Measurements from ENCODE around the gene TMUB2. TPM values are rescaled to one million over a fixed set of nuclear protein-coding genes. Genes with fewer than 3 reads are reported as not detected.

The TMUB2 gene
- total and polyA plus RNA-seq, 12 donors = 16.3 to 37.2 (median 20.1) TPM

GRCh38 chr17:44177640-44178039 is 9.1 kb upstream of the TMUB2 start:
- no peaks in the 10 kb centered on the region for H3K9me3 ChIP-seq
- peak in 4 of 8 donors; percentile 16 to 30 (median 22) for ATAC-seq

GRCh38 chr17:44178133-44178532 is 8.6 kb upstream of the TMUB2 start:
- ATAC-seq (peak in 3 of 8 donors; percentile 12 to 17 (median 15)), DNase-seq (no peak)
- peaks cover 0 to 68% (median 8%) of the 10 kb centered on the region in 9 donors for H3K36me3 ChIP-seq
- TF ChIP-seq CTCF (IDR thresholded peaks at IDR 0.05) = no peak
- no peaks in the 10 kb centered on the region for H3K4me1 ChIP-seq
- H3K4me3 ChIP-seq = no peak overlapping the region
- intact Hi-C loops (cut with DNase I) = no loop called here
- no peaks in the 10 kb centered on the region for H3K9me3 ChIP-seq
- H3K27me3 ChIP-seq = no peaks in the 10 kb centered on the region
- 92 to 94% methylated on average over 14 of the region's 14 CpGs for WGBS, 2 donors
- H3K27ac ChIP-seq = no peak overlapping the region

More at GRCh38 chr17:44177640-44178039, 9.1 kb upstream of the TMUB2 start:
- H3K4me1 ChIP-seq = no peaks in the 10 kb centered on the region
- WGBS, 2 donors = 93 to 95% methylated on average over 4 of the region's 4 CpGs
- H3K27ac ChIP-seq = no peak overlapping the region
- H3K4me3 ChIP-seq = no peak overlapping the region
- intact Hi-C loops (cut with DNase I) = no loop called here
- TF ChIP-seq CTCF (IDR thresholded peaks at IDR 0.05) = no peak
- peaks cover 0 to 63% (median 8%) of the 10 kb centered on the region in 9 donors for H3K36me3 ChIP-seq
- H3K27me3 ChIP-seq = no peaks in the 10 kb centered on the region
- no peak for DNase-seq

GRCh38 chr17:44183024-44183423 is 3.7 kb upstream of the TMUB2 start:
- intact Hi-C loops (cut with DNase I) = no loop called here
- Histone ChIP-seq H3K4me3 (no peak overlapping the region), H3K4me1 (peaks cover 8 to 28% (median 20%) of the 10 kb centered on the region in 9 donors), H3K9me3 (no peaks in the 10 kb centered on the region), H3K36me3 (peaks cover 0 to 41% (median 12%) of the 10 kb centered on the region in 9 donors), H3K27me3 (no peaks in the 10 kb centered on the region), H3K27ac (no peak overlapping the region)
- WGBS, 2 donors = 89 to 93% methylated on average over 2 of the region's 2 CpGs
- TF ChIP-seq CTCF (IDR thresholded peaks at IDR 0.05) = no peak
- DNase-seq (no peak), ATAC-seq (no peak)

DNA sequence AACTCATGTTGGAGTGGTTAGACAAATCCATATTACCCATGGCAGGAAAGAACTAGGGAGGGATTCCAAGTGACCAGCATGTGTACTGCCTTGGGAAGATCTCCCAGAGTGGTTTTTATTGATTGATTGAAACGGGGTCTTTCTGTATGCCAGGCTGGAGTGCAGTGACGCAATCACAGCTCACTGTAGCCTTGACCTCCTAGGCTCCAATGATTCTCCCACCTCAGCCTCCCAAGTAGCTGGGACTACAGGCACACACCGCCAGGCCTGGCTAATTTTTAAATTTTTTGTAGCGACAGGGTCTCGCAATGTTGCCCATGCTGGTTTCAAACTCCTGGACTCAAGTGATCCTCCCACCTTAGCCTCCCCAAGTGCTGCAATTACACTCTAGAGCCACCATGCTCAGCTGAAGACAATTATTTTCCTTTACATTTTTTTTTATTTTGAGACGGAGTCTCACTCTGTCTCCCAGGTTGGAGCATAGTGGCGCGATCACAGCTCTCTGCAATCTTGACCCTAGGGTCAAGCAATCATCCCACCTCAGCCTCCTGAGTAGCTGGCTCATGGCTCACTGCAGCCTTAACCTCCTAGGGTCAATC is 2.5 kb upstream of the TMUB2 start:
- ATAC-seq (no peak), DNase-seq (no peak)
- Histone ChIP-seq H3K9me3 (no peaks in the 10 kb centered on the region), H3K4me1 (peaks cover 11 to 41% (median 27%) of the 10 kb centered on the region in 9 donors), H3K36me3 (peaks cover 0 to 36% (median 12%) of the 10 kb centered on the region in 9 donors), H3K4me3 (no peak overlapping the region), H3K27me3 (no peaks in the 10 kb centered on the region), H3K27ac (no peak overlapping the region)
- 87 to 92% methylated on average over 8 of the region's 8 CpGs for WGBS, 2 donors
- intact Hi-C loops (cut with DNase I) = no loop called here
- no peak for TF ChIP-seq CTCF (IDR thresholded peaks at IDR 0.05)
